Measurements from ENCODE around the gene PTPRK. TPM values are rescaled to one million over a fixed set of nuclear protein-coding genes. Genes with fewer than 3 reads are reported as not detected.

The PTPRK gene
- total and polyA plus RNA-seq, 10 of the 15 experiments (the other 5 are each of a cell fraction or from before 2014, with no cell fraction given): 0.23 to 1.9 (median 0.55) TPM

DNA sequence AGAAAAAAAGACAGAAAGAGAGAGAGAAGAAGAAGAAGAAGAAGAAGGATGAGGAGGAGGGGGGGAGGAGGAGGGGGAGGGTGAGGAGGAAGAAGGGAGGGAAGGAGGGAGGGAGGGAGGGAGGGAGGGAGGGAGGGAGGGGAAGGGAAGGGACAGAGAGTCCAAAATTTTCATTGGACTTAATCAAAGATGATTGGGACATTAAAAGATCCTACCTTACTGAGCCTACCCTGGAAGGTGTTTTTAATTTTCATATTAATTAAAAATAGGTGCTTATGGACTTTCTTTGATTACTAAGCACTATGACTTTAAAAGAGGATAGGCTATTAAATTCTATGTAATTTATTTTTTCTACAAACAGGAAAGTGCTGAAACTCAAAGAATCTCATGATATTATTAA is 319.6 kb downstream of the PTPRK start:
- in situ Hi-C loops (cut with MboI): no loop called here
- ChIA-PET POLR2A (no interaction called here), SMC1A (ENCODE audit: uncharacterized antibody, unreplicated experiment) (no interaction called here), CTCF (no interaction called here), RAD21 (ENCODE audit: unreplicated experiment) (no interaction called here)
- ATAC-seq: no peak
- Histone ChIP-seq H3K4me2 (ENCODE audit: control insufficient read depth, insufficient read depth) (no peak overlapping the region), H3K9me3 (replicated peaks; ENCODE audit: control insufficient read depth, insufficient read depth, low read length) (no peaks in the 10 kb centered on the region), H4K20me1 (ENCODE audit: control insufficient read depth, insufficient read depth) (no peaks in the 10 kb centered on the region), H3K36me3 (ENCODE audit: control insufficient read depth in 2 of 2, insufficient read depth in 2 of 2, low read length in 1 of 2) (no peaks in the 10 kb centered on the region), H3K9ac (ENCODE audit: control insufficient read depth, insufficient read depth, low read length) (no peak overlapping the region), H3K4me3 (no peak overlapping the region), H3K79me2 (ENCODE audit: control insufficient read depth, insufficient read depth, low read length) (no peaks in the 10 kb centered on the region), H2AFZ (ENCODE audit: control insufficient read depth, low read depth, low read length) (no peak overlapping the region), H3K4me1 (ENCODE audit: control insufficient read depth, insufficient read depth, low read length) (no peaks in the 10 kb centered on the region), H3K27ac (ENCODE audit: control insufficient read depth, insufficient read depth) (no peak overlapping the region), H3K27me3 (replicated peaks in 1 of 2; ENCODE audit: control insufficient read depth in 2 of 2, insufficient read depth in 2 of 2, low read length in 1 of 2) (no peaks in the 10 kb centered on the region)
- no TSS peak for BruUV-seq (replicated peaks)
- DNase-seq (ENCODE audit: low read depth, low spot score): no peak
- TF ChIP-seq STAT3 (IDR thresholded peaks at IDR 0.05; ENCODE audit: low read depth, low read length) (no peak), CREB1 (IDR thresholded peaks at IDR 0.05; ENCODE audit: low read depth) (no peak), ATF7 (IDR thresholded peaks at IDR 0.05; ENCODE audit: low read depth) (no peak), SMC3 (IDR thresholded peaks at IDR 0.05; ENCODE audit: borderline replicate concordance, low read length) (no peak), POLR2AphosphoS2 (IDR thresholded peaks at IDR 0.05; ENCODE audit: low read depth, low read length) (no peak)
- no peak for FAIRE-seq
- intact Hi-C loops (cut with micrococcal nuclease; ENCODE audit: unreplicated experiment): no loop called here

DNA sequence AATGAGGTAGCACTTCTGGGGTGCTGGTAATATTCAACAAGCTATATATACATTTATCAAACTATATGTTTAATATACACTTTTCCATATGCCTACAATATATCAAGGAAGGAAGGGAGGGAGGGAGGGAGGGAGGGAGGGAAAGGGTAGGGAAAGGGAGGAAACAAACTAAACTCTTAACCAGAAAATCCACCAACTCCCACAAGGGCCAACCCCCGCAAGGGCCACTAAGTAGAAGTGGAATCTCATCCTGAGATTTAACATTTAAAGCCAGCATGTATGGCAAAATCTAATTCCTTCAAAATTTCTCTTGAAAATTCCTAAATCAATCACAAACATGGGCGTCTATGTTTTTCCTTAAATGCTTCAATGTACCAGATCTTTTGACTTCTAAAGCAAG is 320.9 kb downstream of the PTPRK start:
- no peak overlapping the region for H3K4me3 ChIP-seq
- BruUV-seq (replicated peaks): no TSS peak
- ChIA-PET RAD21 (ENCODE audit: unreplicated experiment) (no interaction called here), POLR2A (no interaction called here), CTCF (no interaction called here), SMC1A (ENCODE audit: uncharacterized antibody, unreplicated experiment) (no interaction called here)
- H3K4me1 ChIP-seq (ENCODE audit: control insufficient read depth, insufficient read depth, low read length): no peaks in the 10 kb centered on the region
- DNase-seq (ENCODE audit: low read depth, low spot score) (no peak), FAIRE-seq (no peak), ATAC-seq (no peak)
- in situ Hi-C loops (cut with MboI) (no loop called here), intact Hi-C loops (cut with micrococcal nuclease; ENCODE audit: unreplicated experiment) (no loop called here)
- H3K79me2 ChIP-seq (ENCODE audit: control insufficient read depth, insufficient read depth, low read length): no peaks in the 10 kb centered on the region
- H2AFZ ChIP-seq (ENCODE audit: control insufficient read depth, low read depth, low read length): no peak overlapping the region
- WGBS (ENCODE audit: insufficient coverage, insufficient replicate concordance, low lambda C conversion rate, missing lambda C conversion rate): 4% methylated on average over 2 of the region's 2 CpGs
- no peak overlapping the region for H3K4me2 ChIP-seq (ENCODE audit: control insufficient read depth, insufficient read depth)
- H3K27ac ChIP-seq (ENCODE audit: control insufficient read depth, insufficient read depth): no peak overlapping the region
- H3K27me3 ChIP-seq (replicated peaks in 1 of 2; ENCODE audit: control insufficient read depth in 2 of 2, insufficient read depth in 2 of 2, low read length in 1 of 2): no peaks in the 10 kb centered on the region
- H3K36me3 ChIP-seq (ENCODE audit: control insufficient read depth in 2 of 2, insufficient read depth in 2 of 2, low read length in 1 of 2): no peaks in the 10 kb centered on the region
- no peak overlapping the region for H3K9ac ChIP-seq (ENCODE audit: control insufficient read depth, insufficient read depth, low read length)
- no peaks in the 10 kb centered on the region for H4K20me1 ChIP-seq (ENCODE audit: control insufficient read depth, insufficient read depth)
- no peaks in the 10 kb centered on the region for H3K9me3 ChIP-seq (replicated peaks; ENCODE audit: control insufficient read depth, insufficient read depth, low read length)
- no peak for TF ChIP-seq BHLHE40 (IDR thresholded peaks at IDR 0.05; ENCODE audit: borderline replicate concordance in 1 of 2, low read depth in 2 of 2, low read length in 1 of 2)
- TF ChIP-seq, protein P1, sequence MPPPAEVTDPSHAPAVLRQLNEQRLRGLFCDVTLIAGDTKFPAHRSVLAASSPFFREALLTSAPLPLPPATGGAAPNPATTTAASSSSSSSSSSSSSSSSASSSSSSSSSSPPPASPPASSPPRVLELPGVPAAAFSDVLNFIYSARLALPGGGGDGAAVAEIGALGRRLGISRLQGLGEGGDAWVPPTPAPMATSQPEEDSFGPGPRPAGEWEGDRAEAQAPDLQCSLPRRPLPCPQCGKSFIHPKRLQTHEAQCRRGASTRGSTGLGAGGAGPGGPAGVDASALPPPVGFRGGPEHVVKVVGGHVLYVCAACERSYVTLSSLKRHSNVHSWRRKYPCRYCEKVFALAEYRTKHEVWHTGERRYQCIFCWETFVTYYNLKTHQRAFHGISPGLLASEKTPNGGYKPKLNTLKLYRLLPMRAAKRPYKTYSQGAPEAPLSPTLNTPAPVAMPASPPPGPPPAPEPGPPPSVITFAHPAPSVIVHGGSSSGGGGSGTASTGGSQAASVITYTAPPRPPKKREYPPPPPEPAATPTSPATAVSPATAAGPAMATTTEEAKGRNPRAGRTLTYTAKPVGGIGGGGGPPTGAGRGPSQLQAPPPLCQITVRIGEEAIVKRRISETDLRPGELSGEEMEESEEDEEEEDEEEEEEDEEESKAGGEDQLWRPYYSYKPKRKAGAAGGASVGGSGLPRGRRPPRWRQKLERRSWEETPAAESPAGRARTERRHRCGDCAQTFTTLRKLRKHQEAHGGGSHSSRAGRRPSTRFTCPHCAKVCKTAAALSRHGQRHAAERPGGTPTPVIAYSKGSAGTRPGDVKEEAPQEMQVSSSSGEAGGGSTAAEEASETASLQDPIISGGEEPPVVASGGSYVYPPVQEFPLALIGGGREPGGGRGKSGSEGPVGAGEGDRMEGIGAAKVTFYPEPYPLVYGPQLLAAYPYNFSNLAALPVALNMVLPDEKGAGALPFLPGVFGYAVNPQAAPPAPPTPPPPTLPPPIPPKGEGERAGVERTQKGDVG (CRISPR knock-in tag; IDR thresholded peaks at IDR 0.05): no peak
- no peak for TF ChIP-seq WRNIP1 (IDR thresholded peaks at IDR 0.05; ENCODE audit: borderline replicate concordance, low read depth, low read length)
- no peak for TF ChIP-seq CHD1 (IDR thresholded peaks at IDR 0.05; ENCODE audit: low read depth, low read length)
- TF ChIP-seq RB1 (IDR thresholded peaks at IDR 0.05; ENCODE audit: borderline replicate concordance): no peak
- no peak for TF ChIP-seq SP1 (IDR thresholded peaks at IDR 0.05; ENCODE audit: low read depth, low read length)
- no peak for TF ChIP-seq ATF7 (IDR thresholded peaks at IDR 0.05; ENCODE audit: low read depth)
- TF ChIP-seq, protein P2, sequence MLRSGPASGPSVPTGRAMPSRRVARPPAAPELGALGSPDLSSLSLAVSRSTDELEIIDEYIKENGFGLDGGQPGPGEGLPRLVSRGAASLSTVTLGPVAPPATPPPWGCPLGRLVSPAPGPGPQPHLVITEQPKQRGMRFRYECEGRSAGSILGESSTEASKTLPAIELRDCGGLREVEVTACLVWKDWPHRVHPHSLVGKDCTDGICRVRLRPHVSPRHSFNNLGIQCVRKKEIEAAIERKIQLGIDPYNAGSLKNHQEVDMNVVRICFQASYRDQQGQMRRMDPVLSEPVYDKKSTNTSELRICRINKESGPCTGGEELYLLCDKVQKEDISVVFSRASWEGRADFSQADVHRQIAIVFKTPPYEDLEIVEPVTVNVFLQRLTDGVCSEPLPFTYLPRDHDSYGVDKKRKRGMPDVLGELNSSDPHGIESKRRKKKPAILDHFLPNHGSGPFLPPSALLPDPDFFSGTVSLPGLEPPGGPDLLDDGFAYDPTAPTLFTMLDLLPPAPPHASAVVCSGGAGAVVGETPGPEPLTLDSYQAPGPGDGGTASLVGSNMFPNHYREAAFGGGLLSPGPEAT (IDR thresholded peaks at IDR 0.05; ENCODE audit: low read depth): no peak

Measured in GM12878 (cell line).